ENCODE results near the gene CEP128.

GRCh38 chr14:80770114-80770908 is 171.2 kb downstream of the CEP128 start:
- TF ChIP-seq, protein P1, sequence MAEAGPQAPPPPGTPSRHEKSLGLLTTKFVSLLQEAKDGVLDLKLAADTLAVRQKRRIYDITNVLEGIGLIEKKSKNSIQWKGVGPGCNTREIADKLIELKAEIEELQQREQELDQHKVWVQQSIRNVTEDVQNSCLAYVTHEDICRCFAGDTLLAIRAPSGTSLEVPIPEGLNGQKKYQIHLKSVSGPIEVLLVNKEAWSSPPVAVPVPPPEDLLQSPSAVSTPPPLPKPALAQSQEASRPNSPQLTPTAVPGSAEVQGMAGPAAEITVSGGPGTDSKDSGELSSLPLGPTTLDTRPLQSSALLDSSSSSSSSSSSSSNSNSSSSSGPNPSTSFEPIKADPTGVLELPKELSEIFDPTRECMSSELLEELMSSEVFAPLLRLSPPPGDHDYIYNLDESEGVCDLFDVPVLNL (CRISPR knock-in tag; IDR thresholded peaks at IDR 0.05; ENCODE audit: borderline replicate concordance, low read depth), result no peak
- TF ChIP-seq ETV6 (CRISPR knock-in tag; IDR thresholded peaks at IDR 0.05), result no peak
- no peak for TF ChIP-seq MXD4 (CRISPR knock-in tag; IDR thresholded peaks at IDR 0.05; ENCODE audit: borderline replicate concordance)
- no peak for TF ChIP-seq CTCF (IDR thresholded peaks at IDR 0.05)
- TF ChIP-seq KAT7 (CRISPR knock-in tag; IDR thresholded peaks at IDR 0.05; ENCODE audit: borderline replicate concordance), result no peak
- TF ChIP-seq SOX15 (CRISPR knock-in tag; IDR thresholded peaks at IDR 0.05), result no peak
- TF ChIP-seq RELA (CRISPR knock-in tag; IDR thresholded peaks at IDR 0.05; ENCODE audit: borderline replicate concordance), result no peak
- TF ChIP-seq E2F1 (CRISPR knock-in tag; IDR thresholded peaks at IDR 0.05), result no peak
- TF ChIP-seq TCF7 (CRISPR knock-in tag; IDR thresholded peaks at IDR 0.05; ENCODE audit: low read depth), result no peak
- TF ChIP-seq TP53 (CRISPR knock-in tag; IDR thresholded peaks at IDR 0.05), result no peak

Data from WTC11 (cell line).